ENCODE data around the gene HIP1.
"Not testable (repeated sequence)": the region's sequence is repeated elsewhere in the genome, so short reads cannot be mapped to it uniquely, and the experiment has no call there.

HIP1 gene

DNA sequence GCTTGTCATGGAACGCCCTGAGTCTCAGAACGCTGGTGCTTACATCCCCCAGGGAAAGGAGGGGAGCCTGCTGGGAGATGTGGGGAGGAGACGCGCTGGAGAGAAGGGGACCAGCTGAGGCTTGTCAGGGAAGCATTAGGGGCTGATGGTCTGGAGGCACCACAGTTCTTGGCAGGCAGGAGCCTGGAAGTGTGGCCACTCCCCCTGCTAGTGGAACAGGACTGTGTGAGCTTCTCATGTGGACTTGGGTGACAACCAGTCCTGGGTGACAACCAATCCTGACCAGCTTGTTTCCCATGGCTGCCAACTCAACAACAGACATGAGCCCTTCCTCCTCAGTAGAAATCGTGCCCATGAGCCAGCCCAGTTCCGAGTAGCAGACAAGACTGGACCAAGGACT lies 158.8 kb downstream of the HIP1 start:
- DNase-seq (ENCODE audit: low read depth in 2 of 2, low spot score in 1 of 2), result no peak

DNA sequence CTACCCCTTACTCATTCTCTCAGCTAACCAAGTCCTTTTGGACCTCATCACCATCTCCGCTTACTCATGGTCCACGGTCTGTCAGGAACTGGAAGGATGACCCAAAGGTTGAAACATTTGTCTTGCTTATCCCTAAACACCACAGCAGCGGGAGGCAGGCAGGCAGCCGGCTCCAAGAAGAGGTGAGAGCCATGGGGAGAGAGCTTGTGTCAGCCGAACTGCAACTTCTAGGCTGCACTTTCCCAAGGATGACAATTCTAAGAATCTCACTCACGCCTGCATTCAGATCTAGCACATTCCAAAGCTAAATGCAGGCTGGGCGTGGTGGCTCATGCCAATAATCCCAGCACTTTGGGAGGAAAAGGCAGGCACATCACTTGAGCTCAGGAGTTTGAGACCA lies 160.7 kb downstream of the HIP1 start:
- no peak for DNase-seq (ENCODE audit: low read depth in 2 of 2, low spot score in 1 of 2)

DNA sequence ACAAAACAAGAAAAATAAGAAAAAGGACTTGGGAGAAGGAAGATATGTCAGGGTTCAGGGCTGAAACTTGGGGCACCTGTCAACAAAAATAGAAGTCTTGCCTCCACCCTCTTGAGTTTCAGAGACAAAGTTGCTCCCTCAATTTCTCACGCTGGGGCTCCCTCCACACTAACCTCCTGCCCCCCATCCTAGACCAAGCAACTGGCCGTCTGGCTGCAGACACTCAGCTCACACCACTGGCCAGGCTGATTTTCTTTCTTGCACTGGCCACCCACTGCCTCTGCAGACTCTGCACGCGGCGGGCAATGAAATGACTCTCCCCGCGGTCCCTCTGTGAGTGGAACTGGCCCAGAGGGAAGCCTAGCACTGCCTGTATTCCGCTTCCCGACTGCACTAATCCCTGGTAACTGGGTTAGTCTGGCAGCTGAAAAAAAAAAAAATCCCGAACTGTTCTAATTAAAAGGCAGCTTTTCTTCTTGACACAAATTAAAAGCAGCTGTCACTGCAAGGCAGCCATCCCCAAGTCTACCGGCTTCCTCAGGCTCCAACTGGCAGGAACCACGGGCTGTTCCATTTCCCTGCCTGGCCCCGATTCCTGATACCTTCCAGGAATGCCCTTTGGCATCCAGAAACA lies 163.1 kb downstream of the HIP1 start:
- DNase-seq (ENCODE audit: low read depth in 2 of 2, low spot score in 1 of 2), result no peak

DNA sequence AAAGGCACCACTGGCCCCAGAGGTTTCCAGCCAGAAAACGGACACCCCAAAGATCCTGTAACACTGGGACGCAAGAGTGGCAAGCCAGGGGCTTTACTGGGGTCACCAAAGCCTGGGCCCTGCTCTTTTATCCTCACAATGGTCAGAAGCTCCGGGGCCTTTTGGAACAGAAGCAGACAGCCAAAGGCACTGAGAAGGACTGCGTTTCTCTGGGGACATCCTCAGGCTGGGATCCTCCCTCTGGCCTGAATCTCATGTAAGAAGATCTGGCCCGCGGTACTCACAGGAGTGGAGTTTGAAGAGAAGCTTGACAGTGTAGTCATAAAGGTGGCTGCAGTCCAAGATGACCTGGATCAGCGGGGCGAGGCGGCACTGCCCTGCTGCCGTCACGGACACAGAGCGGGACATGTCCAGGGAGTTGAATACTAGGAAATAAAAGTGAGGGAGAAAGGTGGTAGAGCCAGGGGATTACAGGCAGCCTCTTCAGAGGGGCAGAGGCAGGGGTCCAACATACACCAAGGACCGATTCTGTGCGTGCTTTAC lies 165.2 kb downstream of the HIP1 start:
- no peak for DNase-seq (ENCODE audit: low read depth in 2 of 2, low spot score in 1 of 2)

DNA sequence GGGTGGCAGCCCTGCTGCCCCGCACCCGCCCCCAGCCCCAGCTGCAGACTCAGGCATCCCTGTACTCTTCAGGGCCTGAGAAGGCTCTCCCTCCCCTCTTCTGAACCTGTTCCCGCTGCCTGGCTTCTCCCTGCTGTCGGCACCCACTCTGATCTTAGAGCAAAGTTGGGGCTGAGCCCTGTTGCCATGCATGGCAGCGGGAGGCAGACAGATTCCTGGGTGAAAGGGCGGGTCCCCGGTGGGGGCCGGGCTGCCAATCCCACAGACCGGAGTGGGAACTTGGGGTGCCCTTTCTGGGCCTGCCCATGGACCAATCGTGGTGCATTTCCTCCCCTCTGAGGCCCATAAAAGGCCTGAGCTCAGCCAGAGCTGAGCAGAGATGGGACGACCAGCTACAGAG lies 165.9 kb downstream of the HIP1 start:
- DNase-seq (ENCODE audit: low read depth in 2 of 2, low spot score in 1 of 2), result no peak

DNA sequence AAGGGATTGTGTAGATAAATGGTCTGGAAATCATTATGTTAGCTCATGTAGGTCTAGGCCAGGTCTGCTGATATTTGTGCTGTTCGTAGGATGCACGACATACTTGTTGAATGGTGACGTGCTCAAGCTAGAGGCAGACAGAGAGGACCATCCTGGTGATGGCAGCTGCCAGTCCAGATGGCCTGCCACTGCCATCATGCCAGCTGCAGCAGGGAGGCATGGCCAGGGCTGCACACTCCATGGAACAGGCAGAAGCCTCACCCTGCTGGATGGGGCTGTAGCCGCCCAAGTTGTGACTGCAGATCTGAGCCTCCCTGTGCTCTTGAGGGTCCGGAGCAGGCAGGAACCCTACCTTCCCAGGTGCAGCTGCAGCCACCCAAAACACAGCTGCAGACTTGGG lies 166.3 kb downstream of the HIP1 start:
- no peak for DNase-seq (ENCODE audit: low read depth in 2 of 2, low spot score in 1 of 2)

DNA sequence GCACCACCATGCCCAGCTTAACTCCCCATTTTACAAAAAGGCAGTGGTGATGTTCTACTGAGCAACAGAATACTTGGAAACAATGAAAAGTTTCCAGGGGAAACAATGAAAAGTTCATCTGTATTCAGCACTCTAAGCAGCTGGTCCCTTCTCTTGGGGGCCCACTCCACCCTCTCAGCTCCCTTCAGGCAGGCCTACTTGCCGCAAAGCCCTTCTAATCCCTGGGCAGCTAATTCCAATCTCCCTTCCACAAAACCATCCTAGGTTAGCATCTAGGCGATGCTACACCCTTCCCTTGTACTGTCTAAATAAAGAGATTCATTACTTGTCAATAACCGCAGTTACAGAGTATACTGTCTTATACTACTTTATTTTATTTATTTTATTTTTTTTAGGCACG lies 167.5 kb downstream of the HIP1 start:
- DNase-seq (ENCODE audit: low read depth in 2 of 2, low spot score in 1 of 2), result no peak

DNA sequence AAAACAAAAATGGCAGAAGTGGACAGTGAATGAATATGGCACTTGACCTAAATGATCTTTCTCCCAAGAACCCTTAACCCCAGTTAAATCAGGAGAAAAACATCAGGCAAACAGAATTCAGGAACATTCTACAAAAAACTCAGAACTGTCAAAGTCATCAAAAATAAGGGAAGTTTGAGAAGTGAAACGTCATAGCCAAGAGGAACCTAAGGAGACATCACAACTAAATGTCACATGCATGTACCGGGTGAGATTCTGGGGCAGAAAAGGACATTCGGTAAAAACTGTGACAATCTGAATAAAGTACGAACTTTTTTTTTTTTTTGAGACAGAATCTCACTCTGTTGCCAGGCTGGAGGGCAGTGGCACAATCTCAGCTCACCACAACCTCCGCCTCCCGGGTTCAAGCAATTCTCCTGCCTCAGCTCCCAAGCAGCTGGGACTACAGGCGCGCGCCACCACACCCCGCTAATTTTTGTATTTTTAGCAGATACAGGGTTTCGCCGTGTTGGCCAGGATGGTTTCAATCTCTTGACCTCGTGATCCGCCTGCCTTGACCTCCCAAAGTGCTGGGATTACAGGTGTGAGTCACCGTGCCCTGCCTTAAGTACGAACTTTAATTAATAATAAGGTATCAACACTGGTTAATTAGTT lies 169.0 kb downstream of the HIP1 start:
- not testable (repeated sequence) for DNase-seq (ENCODE audit: low read depth in 2 of 2, low spot score in 1 of 2)

DNA sequence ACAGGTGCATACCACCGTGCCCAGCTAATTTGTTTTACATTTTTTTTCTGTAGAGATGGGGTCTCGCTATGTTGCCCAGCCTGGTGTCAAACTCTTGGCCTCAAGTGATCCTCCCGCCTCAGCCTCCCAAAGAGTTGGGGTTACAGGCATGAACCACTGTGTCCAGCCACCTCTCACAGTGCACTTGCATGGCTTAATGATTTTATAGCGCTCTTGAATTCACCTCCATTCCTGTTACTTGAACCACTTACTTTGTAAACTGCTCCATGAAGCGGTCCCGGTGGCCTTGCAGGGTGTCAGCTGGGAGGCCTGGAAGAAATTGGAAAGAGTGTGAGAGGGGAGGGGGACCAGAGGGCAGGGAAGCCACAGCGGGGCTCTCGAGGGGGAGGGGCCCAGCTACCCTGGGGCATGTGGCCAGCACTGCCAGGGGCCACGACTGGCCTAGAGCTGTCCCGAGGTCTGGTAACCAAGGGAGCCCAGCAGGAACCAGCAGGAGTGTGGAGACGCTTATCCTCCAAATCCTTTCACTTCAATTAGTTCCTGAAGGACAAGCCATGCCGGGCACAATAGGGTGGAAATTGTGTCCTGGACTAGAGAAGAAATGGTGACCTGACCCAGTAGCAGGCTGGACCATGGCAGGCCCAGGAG lies 170.7 kb downstream of the HIP1 start:
- no peak for DNase-seq (ENCODE audit: low read depth in 2 of 2, low spot score in 1 of 2)

DNA sequence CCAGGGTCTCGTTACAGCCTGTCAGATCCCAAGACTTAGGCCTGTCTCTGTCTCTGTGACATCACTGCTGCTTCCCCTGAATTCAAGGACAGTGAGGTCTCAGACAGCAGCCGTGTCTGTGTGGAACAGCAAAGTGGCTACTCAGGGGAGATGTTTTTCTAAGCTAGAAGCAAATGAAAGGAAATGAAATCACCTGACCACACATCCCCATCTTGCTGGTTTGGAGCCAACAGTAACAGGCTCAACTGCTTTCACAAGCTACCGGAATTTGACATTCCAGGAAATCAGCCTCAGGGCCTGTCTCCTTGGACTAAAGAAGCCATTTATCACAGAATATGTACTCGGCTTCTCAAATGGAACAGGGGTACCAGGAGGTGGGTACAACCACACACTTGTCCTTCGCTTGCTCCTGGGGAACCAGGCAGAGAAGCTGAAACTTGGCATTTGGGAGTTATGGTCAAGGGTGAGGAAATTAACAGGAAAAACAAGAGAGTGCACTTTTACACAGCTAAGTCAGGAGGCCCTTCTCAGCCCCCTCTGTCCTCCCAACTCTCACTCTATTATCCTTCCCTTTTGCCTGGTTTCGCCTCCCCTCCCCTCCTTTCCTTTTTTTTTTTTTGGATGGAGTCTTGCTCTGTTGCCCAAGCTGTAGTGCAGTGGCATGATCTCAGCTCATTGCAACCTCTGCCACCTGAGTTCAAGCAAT lies 173.5 kb downstream of the HIP1 start:
- no peak for DNase-seq (ENCODE audit: low read depth in 2 of 2, low spot score in 1 of 2)

DNA sequence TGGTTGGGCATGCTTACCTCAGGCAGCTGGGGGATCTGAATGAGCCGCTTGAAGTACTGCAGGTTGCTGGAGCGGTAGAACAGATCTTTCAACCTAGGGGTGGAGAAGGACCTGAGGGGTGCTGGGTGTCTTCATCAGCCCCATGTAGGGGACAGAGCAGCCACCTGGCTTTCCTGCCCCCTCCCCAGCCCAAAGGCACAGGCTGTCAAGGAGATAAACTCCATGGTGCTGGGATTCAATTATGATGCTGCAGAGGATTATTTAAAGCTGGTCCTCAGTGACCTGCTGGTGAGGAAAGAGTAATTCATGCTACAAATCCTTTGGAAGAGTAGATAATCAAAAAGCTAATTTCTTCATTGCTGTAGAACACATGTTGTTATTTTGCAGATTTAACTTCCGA lies 175.6 kb downstream of the HIP1 start:
- DNase-seq (ENCODE audit: low read depth in 2 of 2, low spot score in 1 of 2), result no peak

DNA sequence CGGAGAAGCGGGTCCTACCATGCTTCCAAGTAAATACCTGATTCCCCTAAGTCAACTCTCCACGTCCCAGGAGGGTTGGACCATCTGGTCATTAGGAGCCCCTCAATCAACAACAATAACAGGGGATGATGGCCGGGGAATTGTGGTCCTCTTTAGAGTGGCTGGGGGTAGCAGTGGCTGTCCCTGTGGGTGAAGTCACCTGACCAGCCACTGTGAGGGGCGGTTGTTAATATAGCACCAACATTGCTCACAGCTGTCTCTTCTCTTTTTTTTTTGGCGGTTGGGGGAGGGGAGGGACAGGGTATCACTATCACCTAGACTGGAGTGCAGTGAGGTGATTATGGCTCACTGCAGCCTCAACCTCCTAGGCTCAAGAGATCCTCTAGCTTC lies 178.8 kb downstream of the HIP1 start:
- DNase-seq (ENCODE audit: low read depth in 2 of 2, low spot score in 1 of 2), result no peak

DNA sequence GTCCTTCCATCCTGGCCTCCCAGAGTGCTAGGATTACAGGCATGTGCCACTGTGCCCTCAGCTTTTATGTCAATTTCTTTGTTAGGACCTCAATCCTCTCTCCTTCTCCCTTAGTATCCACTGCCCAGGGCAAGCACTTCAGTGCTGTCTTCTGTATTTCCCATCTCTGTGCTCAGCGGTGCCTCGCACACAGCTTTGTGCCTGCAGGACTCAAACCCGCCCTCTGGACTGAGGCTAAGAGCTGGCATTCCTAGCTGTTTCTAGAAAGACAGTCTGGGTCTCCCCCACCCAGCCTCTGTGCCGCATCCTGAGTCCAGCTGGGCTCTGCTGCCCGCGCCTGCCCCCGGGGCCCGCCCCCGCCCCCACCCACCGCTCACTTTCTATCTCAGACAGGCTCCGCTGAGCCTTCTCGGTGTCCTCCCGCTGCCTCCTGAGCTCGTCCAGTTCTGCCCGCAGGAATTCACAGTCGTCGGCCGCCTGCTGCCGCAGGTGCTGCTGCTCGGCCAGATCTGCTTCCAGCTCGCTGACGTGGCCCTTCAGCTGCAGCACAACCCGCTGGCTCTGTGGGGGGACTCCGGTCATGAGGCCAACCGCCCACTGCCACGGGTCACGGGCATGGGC lies 179.3 kb downstream of the HIP1 start:
- DNase-seq (ENCODE audit: low read depth in 2 of 2, low spot score in 1 of 2), result no peak

DNA sequence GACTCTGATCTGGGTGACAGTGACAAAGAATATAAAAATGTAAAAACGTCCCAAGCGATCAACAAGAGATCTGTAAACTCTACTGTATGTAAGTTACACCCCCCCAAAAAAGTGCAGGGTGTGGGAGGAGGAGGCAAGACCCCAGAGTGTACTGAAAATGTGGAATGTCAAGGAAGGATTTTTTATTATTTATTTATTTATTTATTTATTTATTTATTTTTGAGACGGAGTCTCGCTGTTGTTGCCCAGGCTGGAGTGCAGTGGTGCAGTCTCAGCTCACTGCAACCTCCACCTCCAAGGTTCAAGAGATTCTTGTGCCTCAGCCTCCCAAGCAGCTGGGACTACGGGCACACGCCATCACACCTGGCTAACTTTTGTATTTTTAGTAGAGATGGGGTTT lies 181.9 kb downstream of the HIP1 start:
- DNase-seq (ENCODE audit: low read depth in 2 of 2, low spot score in 1 of 2), result not testable (repeated sequence)

DNA sequence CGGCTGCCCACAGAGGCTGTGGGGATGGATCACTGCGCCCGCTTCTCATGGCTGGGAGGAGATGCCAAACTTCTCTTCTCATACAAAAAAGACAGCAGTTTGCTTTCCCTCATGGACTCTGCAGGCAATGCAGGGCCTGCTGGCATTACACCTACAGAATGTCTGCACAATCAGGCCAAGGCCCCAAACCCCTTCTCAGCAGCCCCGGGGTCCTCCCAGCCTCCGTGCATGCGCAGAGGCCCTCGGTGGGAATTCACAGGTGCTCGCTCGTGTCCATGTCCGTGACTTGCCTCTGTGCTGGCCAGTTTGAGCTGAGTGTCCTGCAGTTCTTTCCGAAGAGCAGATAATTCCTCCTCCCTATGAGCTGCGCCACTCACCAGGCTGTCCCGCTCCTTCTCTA lies 183.0 kb downstream of the HIP1 start:
- DNase-seq (ENCODE audit: low read depth in 2 of 2, low spot score in 1 of 2), result no peak

DNA sequence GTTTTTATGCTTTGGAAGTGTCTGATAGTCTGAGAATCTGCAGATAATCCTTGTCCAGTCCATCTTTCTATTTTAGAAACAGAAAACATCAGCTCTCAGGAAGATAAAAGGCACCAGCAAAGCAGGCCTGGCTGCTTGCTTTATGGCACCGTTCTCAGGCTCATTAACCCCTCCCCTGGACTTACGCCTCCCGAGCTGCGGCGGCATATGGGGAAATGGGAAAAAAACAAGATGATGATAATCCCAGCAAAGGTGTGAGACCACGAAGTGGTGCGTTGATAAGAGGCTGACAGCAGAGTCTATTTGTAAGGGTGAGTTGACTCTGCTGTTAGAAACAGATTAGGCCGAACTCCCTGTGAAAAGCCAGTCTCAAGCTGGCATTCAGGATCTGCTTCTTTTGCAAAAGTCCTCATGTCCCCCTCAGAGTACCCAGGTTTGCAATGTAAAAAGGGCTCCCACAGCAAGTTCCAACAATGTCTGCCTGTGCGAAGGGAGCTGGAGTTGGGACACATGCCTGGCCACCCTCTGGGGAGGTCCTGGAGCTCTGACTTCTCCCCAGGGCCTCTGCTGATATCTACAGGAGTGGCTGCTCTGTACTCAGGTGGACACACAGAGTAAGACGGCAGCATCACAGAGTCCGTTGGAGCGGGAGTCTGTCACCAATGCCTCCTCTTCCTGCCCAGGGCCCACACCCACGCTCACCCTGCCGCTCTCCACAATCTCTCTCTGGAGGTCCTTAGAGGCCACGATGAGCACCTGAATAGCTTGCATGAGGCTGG lies 192.3 kb downstream of the HIP1 start:
- DNase-seq (ENCODE audit: low read depth in 2 of 2, low spot score in 1 of 2), result no peak

DNA sequence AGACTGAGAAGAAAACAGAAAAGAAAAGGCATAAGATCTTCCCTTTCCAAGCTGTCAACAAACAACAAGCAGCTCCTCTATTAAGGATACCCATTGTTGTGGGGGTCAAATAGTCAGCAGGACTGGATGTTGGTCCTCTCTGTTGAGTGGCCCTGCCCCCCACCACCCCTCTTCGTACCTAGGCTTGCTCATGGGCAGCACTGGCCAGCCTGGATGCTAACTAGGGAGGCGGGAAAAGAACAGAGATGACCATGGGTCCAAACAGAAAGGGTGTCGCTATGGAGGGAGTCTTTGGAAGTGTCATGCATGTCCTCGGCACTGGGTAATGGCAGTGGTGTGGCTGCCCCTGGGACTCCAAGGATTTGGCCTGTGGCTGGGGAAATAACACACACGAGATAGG lies 201.0 kb downstream of the HIP1 start:
- no peak for DNase-seq (ENCODE audit: low read depth in 2 of 2, low spot score in 1 of 2)

DNA sequence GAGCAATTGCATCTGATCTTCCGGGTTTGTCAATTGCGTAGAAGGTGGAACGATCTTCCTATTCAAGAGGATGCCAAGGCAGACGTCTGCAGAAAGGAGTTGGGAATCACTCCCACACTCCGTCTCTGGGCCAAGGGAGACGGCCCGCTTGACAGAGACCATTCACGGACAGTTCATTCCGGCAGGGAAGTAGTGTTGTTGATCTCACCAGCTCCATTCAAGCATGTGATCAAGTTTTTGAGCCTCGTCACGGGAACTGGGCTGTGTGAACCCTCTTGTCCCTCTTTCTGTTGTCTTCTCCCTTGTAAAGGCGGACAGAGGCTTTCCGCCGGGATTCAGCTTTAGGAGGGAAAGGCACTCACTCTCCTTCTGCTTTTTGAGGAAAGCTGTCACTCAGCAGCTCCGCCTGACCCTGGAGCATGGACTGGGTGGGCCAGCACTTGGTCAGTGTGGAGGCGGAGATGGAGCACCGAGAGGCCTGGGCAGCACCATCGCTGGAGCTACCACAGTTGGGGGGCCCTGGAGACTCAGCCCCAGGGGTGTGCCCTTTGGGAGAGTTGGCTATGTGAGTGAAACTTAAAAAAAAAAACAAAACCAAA lies 201.7 kb downstream of the HIP1 start:
- no peak for DNase-seq (ENCODE audit: low read depth in 2 of 2, low spot score in 1 of 2)

DNA sequence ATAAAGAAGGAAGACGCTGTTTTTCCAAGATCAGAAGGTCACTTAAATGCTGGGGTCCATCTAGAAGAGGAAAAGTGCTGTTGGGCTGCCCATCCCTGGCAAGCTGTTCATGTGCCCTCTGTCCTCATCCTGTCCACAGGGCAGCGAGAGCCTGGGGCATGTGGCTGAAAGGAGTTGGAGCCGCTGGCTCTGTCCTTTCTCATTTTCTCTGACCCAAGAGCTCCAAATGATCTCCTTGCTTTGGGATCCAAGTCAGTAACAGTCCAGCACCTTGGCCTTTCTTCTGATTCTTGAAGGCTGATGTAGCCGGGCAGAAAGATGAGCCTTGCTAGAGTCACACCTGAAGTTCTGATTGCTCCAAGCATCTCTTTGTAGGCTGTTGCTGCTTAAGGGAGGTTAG lies 202.2 kb downstream of the HIP1 start:
- DNase-seq (ENCODE audit: low read depth in 2 of 2, low spot score in 1 of 2), result no peak

DNA sequence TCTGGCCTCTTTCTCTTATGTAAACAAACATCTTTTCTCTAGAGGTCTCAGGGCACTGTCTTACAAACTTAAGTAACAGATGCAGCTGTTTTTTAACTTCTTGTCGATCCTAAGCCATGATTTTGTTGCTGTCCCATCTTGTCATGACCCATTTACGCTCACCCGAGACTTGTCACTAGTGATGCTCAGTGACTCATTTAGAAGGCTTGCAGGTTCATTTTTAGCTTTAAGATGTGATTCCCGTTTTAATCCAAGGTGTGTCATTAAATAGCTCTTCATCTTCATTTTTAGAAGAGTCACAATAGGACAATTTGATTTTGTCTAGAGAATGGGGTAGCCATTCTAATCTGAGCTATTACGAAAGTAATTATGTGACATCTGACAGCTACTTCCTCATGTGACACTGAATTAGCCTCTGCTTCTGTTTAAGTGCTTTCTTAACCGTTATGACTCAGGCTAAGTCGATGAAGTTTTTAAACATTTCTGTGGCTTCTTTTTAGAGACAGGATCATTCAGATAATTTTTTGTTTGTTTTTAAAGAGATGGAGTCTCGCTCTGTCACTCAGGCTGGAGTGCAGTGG lies 203.9 kb downstream of the HIP1 start:
- DNase-seq (ENCODE audit: low read depth in 2 of 2, low spot score in 1 of 2), result no peak
